Measurements from ENCODE around the gene SOBP.
A peak's percentile ranks its signal among the peaks of the same experiment; 100 is the strongest.

SOBP gene

DNA sequence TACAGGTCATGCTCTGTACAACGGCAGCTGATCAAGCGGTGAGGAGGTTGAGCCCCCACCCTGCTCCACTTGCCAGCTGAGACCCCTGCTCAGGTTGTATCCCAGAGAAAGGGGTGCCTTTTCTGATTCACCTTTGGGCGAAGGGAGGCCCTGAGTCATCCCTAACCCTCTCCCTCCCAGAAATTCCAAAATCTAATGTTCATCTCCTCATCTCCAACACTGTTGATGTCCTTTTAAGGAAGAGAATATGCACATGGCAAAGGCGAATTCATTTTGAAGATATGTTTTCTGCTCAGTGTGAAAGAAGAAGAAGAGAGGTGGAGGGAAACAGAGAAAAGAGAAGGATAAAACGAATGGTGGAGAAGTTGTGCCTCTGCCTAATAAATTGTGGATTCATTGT, 213.7 kb downstream of the SOBP start:
- no peak for DNase-seq

DNA sequence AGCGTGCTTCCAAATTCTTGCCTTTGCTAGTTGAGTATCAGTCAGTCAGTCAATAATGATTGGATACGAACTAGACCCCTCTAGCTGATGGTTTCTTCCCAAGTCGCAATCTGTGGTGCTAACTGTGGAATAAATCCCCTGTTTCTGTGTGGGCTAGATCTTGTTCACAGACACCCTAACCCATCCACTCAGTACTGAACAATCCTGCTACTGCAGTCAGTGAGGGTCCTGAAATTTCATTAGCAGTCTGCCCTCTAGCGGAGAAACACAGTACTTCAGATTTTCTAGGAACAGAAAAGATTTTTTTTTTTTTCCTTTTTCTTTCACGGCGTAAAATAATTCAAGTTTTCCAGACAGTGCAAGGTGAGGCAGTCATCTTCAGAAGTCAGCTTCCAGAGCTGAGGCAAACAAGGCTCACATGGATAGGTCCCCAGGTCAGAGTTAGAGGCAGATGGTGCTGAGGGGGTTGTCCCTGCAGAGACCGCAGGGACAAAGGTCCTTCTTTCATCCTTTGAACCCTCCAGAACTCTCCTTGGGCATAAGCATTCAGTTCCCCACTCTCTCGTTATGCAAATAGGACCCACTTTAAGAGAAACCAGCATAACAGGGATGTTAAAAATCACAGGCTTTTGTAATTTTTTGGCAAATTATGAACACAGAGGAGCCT, 214.6 kb downstream of the SOBP start:
- peak; percentile 50 to 59 for DNase-seq

DNA sequence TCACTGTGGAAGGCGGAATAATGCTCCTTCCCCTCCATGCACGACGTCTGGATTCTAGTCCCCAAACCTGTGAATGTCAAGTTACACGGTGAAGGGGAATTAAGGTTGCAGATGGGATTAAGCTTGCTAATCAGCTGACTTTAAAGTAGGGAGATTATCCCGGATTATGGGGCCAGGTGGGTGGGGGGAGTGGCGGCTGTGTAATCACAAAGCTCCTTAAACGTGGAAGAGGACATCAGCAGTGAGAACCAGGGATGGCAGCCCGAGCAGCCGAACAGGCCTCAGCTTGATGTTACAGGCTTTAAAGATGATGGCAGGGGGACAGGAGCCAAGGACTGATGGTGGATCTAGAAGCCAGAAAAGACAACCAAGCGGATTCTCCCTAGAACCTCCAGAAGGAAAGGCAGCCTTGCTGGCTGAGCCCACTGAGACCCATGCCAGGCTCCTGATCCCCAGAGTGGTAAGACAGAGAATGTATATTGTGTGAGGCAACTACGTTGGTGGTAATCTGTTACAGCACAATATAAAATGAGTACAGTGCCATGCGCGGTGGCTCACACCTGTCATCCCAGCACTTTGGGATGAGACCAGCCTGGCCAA, 216.7 kb downstream of the SOBP start:
- no peak for DNase-seq

DNA sequence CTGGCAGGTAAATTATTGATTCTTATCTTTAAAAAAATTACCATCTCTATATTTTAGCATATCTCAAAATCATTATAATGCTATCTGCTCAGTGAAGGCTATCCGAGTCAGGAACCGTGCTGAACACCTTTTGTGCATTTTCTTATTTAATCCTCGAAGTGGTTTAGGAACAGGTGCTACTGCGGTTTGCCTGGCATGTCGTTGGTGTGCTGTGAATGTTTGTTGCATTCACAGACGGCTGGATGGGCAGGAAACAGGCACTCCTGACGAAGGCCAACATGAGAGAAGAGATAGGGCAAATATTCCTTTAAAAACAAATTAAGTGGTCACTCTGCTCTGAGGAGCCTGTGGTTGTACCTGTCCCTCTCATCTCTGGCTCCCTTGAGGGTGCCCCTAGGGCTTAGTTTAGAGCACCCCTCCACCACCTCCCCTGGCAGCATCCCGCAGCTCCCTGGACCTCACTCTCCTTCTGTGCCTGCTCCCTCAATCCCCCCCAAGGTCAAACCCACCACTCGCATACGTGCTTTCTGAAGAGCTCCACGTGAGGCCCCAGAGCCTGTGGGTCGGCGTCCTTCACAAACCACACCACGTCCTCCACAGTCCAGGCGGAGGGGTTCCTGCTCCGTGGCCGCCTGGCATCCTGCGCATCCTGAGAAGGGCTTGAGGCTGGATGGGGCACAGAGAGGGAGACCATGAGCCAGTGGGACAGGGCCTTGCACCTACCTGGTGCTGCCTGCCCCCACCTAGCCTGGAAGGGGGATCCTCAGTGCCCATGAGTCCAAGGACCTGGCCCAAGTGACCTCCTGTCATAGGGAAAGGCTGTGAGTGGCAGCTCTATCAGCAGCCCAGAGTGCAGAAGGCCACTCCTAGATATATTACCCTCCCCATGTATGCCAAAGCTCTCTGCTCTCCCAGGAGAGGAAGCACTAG, 217.7 kb downstream of the SOBP start:
- DNase-seq: no peak

DNA sequence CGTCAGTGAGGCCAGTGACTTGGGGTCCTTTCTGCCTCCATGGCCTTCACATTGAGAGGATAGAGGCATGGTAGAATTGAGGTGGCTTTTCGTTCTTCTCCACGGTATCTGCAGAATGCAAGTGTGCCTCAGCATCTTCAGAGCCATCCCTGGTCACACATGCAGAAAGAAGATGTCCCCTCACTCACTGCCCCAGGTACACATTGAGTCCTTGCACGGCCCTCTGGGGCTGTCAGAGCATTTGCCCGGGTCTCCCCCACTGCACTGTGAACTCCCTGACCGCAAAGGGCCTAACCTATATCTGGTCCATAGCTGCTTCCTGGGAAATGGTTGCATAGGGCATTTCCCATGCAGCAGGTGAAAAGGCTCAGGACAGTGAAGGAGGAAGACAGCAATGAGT, 218.5 kb downstream of the SOBP start:
- DNase-seq: no peak

DNA sequence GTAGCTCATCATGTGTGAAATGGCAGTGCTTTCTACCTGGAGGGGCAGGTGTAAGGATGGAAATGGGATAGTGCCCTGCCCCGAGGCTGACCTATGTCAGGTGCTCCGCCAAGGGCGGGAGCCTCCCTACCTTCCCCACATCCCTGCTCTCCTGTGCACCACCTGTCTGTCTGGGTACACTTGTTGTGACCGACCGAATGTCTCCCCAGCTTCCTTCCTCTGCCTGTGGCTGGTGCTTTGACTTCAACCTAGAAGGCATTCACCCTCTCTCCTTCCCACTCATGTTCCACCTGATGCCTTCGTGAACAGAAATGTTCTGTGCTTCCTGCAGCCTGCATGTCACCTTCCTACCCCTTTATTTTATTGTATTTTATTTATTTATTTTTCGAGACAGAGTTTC, 219.4 kb downstream of the SOBP start:
- DNase-seq: no peak

All from Kasumi-1 (cell line).